WI38 (cell line): ENCODE results near the gene COL5A3.
"Not testable (repeated sequence)": the region's sequence is repeated elsewhere in the genome, so short reads cannot be mapped to it uniquely, and the experiment has no call there.

ENCODE experiments used
- H3K4me3 ChIP-seq: 2 replicates; pipeline ENCODE4 v1.5.1; 2011; ENCODE audit warnings: low read depth, mild to moderate bottlenecking, control low read depth, low read length
- TF ChIP-seq, protein P1 (sequence below): IDR thresholded peaks from 2 replicates; pipeline ENCODE4 v1.5.1; 2012; ENCODE audit warnings: low read depth, mild to moderate bottlenecking, control low read depth, low read length

The COL5A3 gene

DNA sequence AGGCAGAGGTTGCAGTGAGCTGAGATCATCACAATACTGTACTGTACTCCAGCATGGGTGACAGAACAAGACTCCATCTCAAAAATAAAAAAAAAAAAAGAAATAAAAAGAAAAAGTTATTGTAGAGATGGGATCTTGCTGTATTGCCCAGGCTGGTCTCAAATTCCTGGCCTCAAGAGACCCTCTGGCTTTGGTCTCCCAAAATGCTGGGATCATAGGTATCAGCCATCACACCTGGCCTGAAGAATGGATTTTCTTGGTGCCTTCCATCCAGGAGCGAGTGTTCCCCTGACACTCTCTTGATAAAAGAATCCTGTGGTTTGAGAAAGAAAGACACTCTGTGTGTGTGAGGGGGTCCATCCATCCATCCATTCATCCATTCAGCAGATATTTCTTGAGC is 78.7 kb downstream of the COL5A3 start:
- TF ChIP-seq, protein P1, sequence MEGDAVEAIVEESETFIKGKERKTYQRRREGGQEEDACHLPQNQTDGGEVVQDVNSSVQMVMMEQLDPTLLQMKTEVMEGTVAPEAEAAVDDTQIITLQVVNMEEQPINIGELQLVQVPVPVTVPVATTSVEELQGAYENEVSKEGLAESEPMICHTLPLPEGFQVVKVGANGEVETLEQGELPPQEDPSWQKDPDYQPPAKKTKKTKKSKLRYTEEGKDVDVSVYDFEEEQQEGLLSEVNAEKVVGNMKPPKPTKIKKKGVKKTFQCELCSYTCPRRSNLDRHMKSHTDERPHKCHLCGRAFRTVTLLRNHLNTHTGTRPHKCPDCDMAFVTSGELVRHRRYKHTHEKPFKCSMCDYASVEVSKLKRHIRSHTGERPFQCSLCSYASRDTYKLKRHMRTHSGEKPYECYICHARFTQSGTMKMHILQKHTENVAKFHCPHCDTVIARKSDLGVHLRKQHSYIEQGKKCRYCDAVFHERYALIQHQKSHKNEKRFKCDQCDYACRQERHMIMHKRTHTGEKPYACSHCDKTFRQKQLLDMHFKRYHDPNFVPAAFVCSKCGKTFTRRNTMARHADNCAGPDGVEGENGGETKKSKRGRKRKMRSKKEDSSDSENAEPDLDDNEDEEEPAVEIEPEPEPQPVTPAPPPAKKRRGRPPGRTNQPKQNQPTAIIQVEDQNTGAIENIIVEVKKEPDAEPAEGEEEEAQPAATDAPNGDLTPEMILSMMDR, result no peak
- no peak overlapping the region for H3K4me3 ChIP-seq

DNA sequence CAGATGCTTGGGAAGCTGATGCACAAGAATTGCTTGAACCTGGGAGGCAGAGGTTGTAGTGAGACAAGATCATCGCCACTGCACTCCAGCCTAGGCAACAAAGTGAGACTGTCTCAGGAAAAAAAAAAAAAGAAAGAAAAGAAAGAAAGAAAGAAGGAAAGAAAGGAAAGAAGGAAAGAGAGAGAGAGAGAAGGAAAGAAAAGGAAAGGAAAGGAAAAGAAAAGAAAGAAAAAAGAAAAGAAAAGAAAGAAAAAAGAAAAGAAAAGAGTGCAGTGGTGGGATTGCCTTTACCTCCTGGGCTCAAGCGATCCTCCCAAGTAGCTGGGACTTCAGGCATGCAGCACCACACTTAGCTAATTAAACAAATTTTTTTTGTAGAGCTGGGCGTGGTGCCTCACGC is 86.9 kb downstream of the COL5A3 start:
- TF ChIP-seq, protein P1, result no peak
- no peak overlapping the region for H3K4me3 ChIP-seq

DNA sequence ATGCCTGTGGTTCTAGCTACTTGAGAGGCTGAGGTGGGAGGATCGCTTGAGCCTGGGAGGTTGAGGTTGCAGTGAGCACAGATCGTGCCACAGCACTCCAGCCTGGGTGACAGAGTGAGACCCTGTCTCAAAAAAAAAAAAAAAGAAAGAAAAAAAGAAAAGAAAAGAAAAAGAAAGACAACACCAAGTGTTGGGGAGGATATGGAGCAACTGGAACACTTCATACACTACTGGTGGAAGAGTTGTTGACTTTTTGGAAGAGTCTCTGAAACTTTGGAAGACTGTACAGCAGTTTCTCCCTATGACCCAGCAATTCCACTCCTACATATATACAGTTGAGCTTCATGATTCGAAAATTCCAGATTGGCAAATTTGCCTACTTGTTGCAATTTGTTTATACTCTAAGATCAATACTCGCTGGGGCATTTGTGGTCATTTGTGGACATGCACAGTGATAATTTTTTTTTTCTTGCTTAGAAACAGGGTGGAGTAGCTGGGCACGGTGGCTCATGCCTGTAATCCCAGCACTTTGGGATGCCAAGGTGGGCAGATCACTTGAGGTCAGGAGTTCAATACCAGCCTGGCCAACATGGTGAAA is 87.4 kb downstream of the COL5A3 start:
- H3K4me3 ChIP-seq, result not testable (repeated sequence)

- H3K4me3 ChIP-seq, result no peak overlapping the region
- TF ChIP-seq, protein P1, result no peak
These were observed 93.0 kb downstream of the COL5A3 start for GRCh38 chr19:9917321-9917720.

GRCh38 chr19:9916719-9917118 is 93.6 kb downstream of the COL5A3 start:
- H3K4me3 ChIP-seq, result no peak overlapping the region
- TF ChIP-seq, protein P1, result no peak

DNA sequence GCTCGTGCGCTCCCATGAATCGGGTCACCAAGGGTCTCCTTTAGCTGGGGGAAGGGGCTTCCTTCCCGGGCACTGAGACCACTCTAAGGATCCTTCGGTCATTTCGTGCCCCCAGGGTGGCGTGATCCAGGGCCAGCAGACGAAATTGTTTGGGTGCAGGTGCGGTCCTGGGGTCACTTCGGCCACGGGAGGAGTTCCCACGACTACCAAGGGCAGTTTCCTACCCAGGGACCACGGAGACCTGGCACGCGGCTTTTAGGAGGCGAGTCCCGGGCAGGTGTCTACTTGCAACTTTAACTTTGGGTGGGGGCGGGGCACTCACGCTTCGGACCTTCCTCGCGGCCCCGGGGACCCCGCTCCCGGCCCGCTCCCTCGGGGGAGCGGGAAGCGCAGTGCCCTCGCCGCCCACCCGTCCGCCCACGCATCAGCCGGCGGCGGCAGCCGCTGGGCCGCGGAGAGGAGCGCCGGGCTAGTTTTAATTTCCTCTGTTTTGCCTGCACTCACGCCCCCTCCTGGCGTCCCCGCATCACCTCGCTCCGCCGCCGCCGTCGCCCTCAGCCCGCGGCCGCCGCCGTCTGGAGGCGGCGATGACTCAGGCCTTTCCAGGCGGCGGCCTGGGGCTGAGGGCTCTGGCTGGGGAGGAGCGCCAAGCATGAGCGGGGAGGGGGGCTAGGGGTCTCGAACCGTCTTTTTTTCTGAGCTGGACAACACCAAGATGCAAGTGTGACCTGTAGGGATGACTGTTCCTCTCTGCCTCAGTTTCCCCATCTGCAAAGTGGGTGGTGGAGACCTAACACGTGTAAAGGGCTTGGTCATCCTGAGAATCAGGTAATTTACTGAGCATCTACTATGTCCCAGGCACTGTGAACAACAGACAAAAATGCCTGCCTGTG is 95.7 kb downstream of the COL5A3 start:
- TF ChIP-seq, protein P1, result peak; percentile 45; the same call in 1 of the 2 replicates
- H3K4me3 ChIP-seq, result peak overlapping the region; percentile 56

DNA sequence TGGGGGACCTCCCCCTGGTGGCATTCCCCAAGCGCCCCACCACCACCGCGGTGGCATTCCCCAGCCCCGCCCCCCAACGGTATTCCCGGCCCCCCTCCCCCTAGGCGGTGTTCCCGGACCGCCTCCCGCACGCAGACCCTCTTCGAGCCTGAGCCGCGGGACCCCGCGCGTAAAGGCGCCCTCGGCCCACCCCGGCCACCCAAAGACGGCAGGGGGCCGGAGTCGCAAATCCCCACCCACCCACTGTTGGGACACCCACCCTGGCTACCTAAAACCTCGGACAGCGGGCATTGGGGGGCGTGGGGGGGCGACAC is 96.3 kb downstream of the COL5A3 start:
- peak overlapping the region; percentile 56 for H3K4me3 ChIP-seq
- TF ChIP-seq, protein P1, result no peak
